22Rv1 (cell line): ENCODE results near the gene TLL2.

Source experiments
- CTCF ChIP-seq: fragments of 450-650 bp; IDR thresholded peaks from 2 replicates; pipeline ENCODE4 v1.5.1; 2017; ENCODE audit warnings: mild to moderate bottlenecking
- ZFX ChIP-seq: fragments of 450-650 bp; IDR thresholded peaks from 2 replicates; pipeline ENCODE4 v1.6.1; 2017; ENCODE audit warnings: antibody characterized with exemption, borderline replicate concordance

- no peak for TF ChIP-seq CTCF
- TF ChIP-seq ZFX: no peak
Measured at GRCh38 chr10:96436035-96436434, 77.7 kb downstream of the TLL2 start.
